Testis (tissue), 3 donors: Measurements from ENCODE around the gene GNPDA1. TPM values are rescaled to one million over a fixed set of nuclear protein-coding genes. Genes with fewer than 3 reads are reported as not detected.
A peak's percentile ranks its signal among the peaks of the same experiment; 100 is the strongest.

Experiments
- DNase-seq: peaks from one replicate; pipeline ENCODE4 v3.0.0-alpha.2; 2019
- H3K27ac ChIP-seq, 2 donors: fragments of 200-600 bp; sonication (generic); one replicate each; pipeline ENCODE4 v1.5.1; 2019
- H3K27me3 ChIP-seq: fragments of 200-600 bp; sonication (generic); one replicate; pipeline ENCODE4 v1.5.1; 2019
- H3K36me3 ChIP-seq: fragments of 200-600 bp; sonication (generic); one replicate; pipeline ENCODE4 v1.5.1; 2017; ENCODE audit warnings: low read depth; ENCODE audit errors: missing control alignments
- H3K4me1 ChIP-seq: fragments of 200-600 bp; sonication (generic); one replicate; pipeline ENCODE4 v1.5.1; 2019
- H3K4me3 ChIP-seq, 2 donors: fragments of 200-600 bp; sonication (generic); one replicate each; pipeline ENCODE4 v1.5.1; 2017 to 2019
- H3K9me3 ChIP-seq: fragments of 200-600 bp; sonication (generic); one replicate; pipeline ENCODE4 v1.5.1; 2017
- CTCF ChIP-seq, 3 experiments: fragments of 450-650 bp in 2 of 3; fragments of 200-600 bp in 1 of 3; sonication (generic) in 1 of 3; IDR thresholded peaks; one replicate each; pipeline ENCODE4 v1.5.1; 2016 to 2019; ENCODE audit warnings: antibody characterized with exemption in 3 of 3, mild to moderate bottlenecking in 2 of 3, moderate library complexity in 1 of 3
- POLR2A ChIP-seq: fragments of 450-650 bp; IDR thresholded peaks from one replicate; pipeline ENCODE4 v1.6.1; 2017; ENCODE audit warnings: antibody characterized with exemption, mild to moderate bottlenecking, moderate library complexity
- WGBS, 2 donors: methylation state at CpG; one replicate each; pipeline ENCODE4 v1.1.5; 2018; 5-methylcytosine and 5-hydroxymethylcytosine counted together
- intact Hi-C: fragments of 100-400 bp; cut with DNase I; formaldehyde crosslinking; loops from one replicate; pipeline ENCODE4 v1.15.1; 2023; ENCODE audit warnings: low total_unique reads
- polyA plus RNA-seq: library from polyadenylated mRNA; stranded (reverse); fragments of 350-450 nt; fragmentation: Illumina TruSeq; extraction: RNeasy Lipid Tissue Mini Kit (QIAGEN cat#74804); gene quantifications from one replicate; pipeline ENCODE4 v1.2.3, GENCODE V29; 2014; ENCODE audit warnings: low read depth, low replicate concordance; ENCODE audit not compliant: insufficient read depth
- total RNA-seq, 2 donors: library from RNA; depleted of rRNA; stranded (reverse); fragments of >200 nt; gene quantifications; one replicate each; pipeline ENCODE4 v1.2.3, GENCODE V29; 2016

GNPDA1 gene
- total and polyA plus RNA-seq, 3 donors from 2014 or later: 32.9 to 53.4 (median 49.4) TPM

- no peaks in the 10 kb centered on the region for H3K36me3 ChIP-seq
- H3K9me3 ChIP-seq: no peaks in the 10 kb centered on the region
- no peak for DNase-seq
- H3K4me1 ChIP-seq: peaks cover 4% of the 10 kb centered on the region
- H3K27me3 ChIP-seq: no peaks in the 10 kb centered on the region
- intact Hi-C loops: loop anchor here (10.0 kb wide), 1 partner anchor 147 kb away; no protein-coding TSS in a partner anchor
- TF ChIP-seq CTCF (IDR thresholded peaks at IDR 0.05) (no peak), POLR2A (no peak)
- no peak overlapping the region for H3K4me3 ChIP-seq
- peak overlapping the region; percentile 10 to 18 for H3K27ac ChIP-seq
- WGBS, 2 donors: 50 to 57% methylated on average over 6 of the region's 6 CpGs
Measured at GRCh38 chr5:141997358-141997960, 15.4 kb downstream of the GNPDA1 start.

DNA sequence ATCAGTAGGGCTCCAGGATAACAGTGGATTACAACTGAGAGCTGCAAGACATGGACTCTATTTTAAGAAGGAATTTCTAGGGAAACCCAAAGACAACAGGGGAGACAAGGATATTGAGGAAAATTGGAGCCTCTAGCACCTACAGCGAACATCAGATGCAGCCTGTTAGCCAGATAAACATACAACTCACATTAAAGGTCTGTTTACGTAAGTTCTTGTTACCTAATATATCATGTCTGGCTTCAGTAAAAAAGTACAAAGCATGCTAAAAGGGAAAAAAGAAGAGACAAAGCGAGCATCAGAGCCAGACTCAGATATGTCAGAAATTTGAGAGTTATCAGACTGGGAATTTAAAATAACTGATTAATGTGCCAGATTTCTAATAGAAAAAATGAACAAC lies 17.2 kb downstream of the GNPDA1 start:
- H3K36me3 ChIP-seq: no peaks in the 10 kb centered on the region

DNA sequence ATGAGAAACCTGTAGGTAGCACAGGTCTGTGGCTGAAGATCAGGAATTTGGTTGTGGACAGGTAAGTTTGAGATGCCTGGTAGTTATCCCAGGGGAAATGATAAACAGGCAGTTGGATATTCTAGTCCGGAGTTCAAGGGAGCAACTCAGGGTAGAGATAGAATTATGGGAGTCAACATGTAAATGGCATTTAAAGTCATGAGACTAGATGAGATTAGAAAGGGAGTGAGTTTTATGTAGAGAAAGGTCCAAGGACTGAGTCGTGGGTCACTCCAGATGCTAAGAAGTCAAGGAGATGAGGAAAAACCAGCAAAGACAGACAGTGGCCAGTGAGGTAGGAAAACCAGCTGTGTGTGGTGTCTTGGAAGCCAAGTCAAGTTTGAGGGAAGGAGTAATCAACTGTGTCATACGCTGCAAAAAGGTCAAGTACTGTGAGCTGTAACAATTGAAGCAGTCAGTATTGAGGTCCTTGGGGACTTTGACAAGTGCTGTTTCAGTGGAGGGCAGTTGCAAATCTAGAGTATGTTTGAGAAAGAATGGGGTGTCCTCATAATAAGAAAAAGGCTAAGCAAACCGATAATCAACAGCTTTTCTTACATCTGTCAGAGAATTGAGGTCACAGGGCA lies 18.2 kb downstream of the GNPDA1 start:
- H3K27ac ChIP-seq: no peak overlapping the region
- intact Hi-C loops: loop anchor here (10.0 kb wide), 1 partner anchor 150 kb away; no protein-coding TSS in a partner anchor
- TF ChIP-seq CTCF (IDR thresholded peaks at IDR 0.05) (no peak), POLR2A (no peak)
- peaks cover 4% of the 10 kb centered on the region for H3K4me1 ChIP-seq
- 57 to 74% methylated on average over 4 of the region's 4 CpGs for WGBS, 2 donors
- no peak overlapping the region for H3K4me3 ChIP-seq
- no peak for DNase-seq
- no peaks in the 10 kb centered on the region for H3K36me3 ChIP-seq
- H3K27me3 ChIP-seq: no peaks in the 10 kb centered on the region
- H3K9me3 ChIP-seq: no peaks in the 10 kb centered on the region

More for the DNA sequence above, 17.2 kb downstream of the GNPDA1 start:
- no peak overlapping the region for H3K4me3 ChIP-seq
- intact Hi-C loops: loop anchor here (10.0 kb wide), 1 partner anchor 149 kb away; no protein-coding TSS in a partner anchor
- peaks cover 4% of the 10 kb centered on the region for H3K4me1 ChIP-seq
- no peaks in the 10 kb centered on the region for H3K9me3 ChIP-seq
- 93 to 97% methylated on average over 3 of the region's 3 CpGs for WGBS, 2 donors
- no peak for DNase-seq
- H3K27ac ChIP-seq: no peak overlapping the region
- H3K27me3 ChIP-seq: no peaks in the 10 kb centered on the region
- TF ChIP-seq CTCF (IDR thresholded peaks at IDR 0.05) (no peak), POLR2A (no peak)

DNA sequence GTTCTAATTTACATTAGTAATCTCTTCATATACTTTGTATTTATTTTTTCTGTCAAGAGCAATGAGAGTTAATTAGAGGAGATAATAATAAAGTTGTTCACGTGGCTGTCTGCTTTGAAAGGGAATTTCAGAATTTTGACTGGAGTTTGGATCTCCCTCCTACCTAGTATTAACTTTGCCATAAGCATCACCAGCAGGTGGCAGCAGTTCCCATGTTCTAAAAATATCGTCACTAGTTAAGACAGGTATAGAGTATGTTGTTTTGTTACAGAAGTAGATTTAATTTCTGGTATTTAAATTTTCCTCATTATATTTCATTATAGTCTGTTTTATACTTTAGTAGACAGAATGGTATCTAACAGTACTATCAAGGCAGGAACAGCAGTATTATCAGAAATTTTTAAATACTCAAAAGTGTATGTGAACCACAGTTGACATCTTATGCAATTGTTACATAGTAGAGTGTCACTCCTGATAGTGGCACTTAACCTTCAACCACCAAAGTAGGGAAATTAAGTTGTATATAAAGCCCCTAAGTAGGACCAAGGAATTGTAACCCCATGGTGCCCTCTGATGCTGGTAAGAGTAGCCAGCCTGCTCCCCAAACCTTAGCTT lies 20.4 kb downstream of the GNPDA1 start:
- Histone ChIP-seq H3K4me3 (no peak overlapping the region), H3K27me3 (no peaks in the 10 kb centered on the region), H3K36me3 (no peaks in the 10 kb centered on the region), H3K9me3 (no peaks in the 10 kb centered on the region), H3K4me1 (peaks cover 4% of the 10 kb centered on the region), H3K27ac (no peak overlapping the region)
- WGBS, 2 donors: 26 to 36% methylated on average over 2 of the region's 2 CpGs
- intact Hi-C loops: loop anchor here (10.0 kb wide), 1 partner anchor 152 kb away; no protein-coding TSS in a partner anchor
- DNase-seq: peak; percentile 90
- TF ChIP-seq POLR2A (no peak), CTCF (IDR thresholded peaks at IDR 0.05) (peak; percentile 73 to 79 (median 76))
